MM.1S (cell line): ENCODE measurements around the gene CLRN2.
A peak's percentile ranks its signal among the peaks of the same experiment; 100 is the strongest.

ENCODE experiments used
- DNase-seq: peaks from one replicate; pipeline ENCODE4 v3.0.0-alpha.2; 2015
- H2AFZ ChIP-seq: fragments of 300-600 bp; sonication (generic); 2 replicates; pipeline ENCODE4 v1.6.0; 2016; ENCODE audit warnings: antibody characterized with exemption, low read length
- H3F3A ChIP-seq: fragments of 300-600 bp; sonication (generic); 2 replicates; pipeline ENCODE4 v1.6.1; 2016; ENCODE audit warnings: mild to moderate bottlenecking, antibody characterized with exemption, low read length, moderate library complexity, mixed read lengths; ENCODE audit not compliant: insufficient read depth
- H3K27ac ChIP-seq: fragments of 300-600 bp; sonication (generic); 2 replicates; pipeline ENCODE4 v1.5.1; 2016; ENCODE audit warnings: mild to moderate bottlenecking, low read length
- H3K27me3 ChIP-seq: fragments of 300-600 bp; sonication (generic); replicated peaks from 2 replicates; pipeline ENCODE4 v1.6.0; 2016; ENCODE audit warnings: low read length; ENCODE audit not compliant: insufficient read depth
- H3K36me3 ChIP-seq: fragments of 300-600 bp; sonication (generic); replicated peaks from 2 replicates; pipeline ENCODE4 v1.6.1; 2016; ENCODE audit warnings: mild to moderate bottlenecking, low read length, mixed read lengths; ENCODE audit not compliant: insufficient read depth
- H3K4me1 ChIP-seq: fragments of 300-600 bp; sonication (generic); 2 replicates; pipeline ENCODE4 v1.6.1; 2016; ENCODE audit warnings: low read length, mixed read lengths
- H3K4me2 ChIP-seq: fragments of 300-600 bp; sonication (generic); 2 replicates; pipeline ENCODE4 v1.6.0; 2016; ENCODE audit warnings: low read depth, low read length
- H3K4me3 ChIP-seq: fragments of 300-600 bp; sonication (generic); 2 replicates; pipeline ENCODE4 v1.5.1; 2016; ENCODE audit warnings: low read length, mixed read lengths
- H3K79me2 ChIP-seq: fragments of 300-600 bp; sonication (generic); 2 replicates; pipeline ENCODE4 v1.6.1; 2016; ENCODE audit warnings: mixed run types, low read length, mixed read lengths
- H3K9ac ChIP-seq: fragments of 300-600 bp; sonication (generic); 2 replicates; pipeline ENCODE4 v1.6.1; 2016; ENCODE audit warnings: low read length, mixed read lengths
- H3K9me2 ChIP-seq: fragments of 300-600 bp; sonication (generic); replicated peaks from 2 replicates; pipeline ENCODE4 v1.6.1; 2016; ENCODE audit warnings: mild to moderate bottlenecking, low read length, mixed read lengths; ENCODE audit not compliant: insufficient read depth
- H3K9me3 ChIP-seq: fragments of 300-600 bp; sonication (generic); replicated peaks from 2 replicates; pipeline ENCODE4 v1.6.1; 2016; ENCODE audit warnings: mild to moderate bottlenecking, low read length, mixed read lengths; ENCODE audit not compliant: insufficient read depth
- H4K20me1 ChIP-seq: fragments of 300-600 bp; sonication (generic); 2 replicates; pipeline ENCODE4 v1.6.1; 2016; ENCODE audit warnings: mild to moderate bottlenecking, low read length, moderate library complexity, mixed read lengths; ENCODE audit not compliant: insufficient read depth
- EZH2 ChIP-seq: fragments of 300-600 bp; sonication (generic); optimal IDR thresholded peaks from 2 replicates; pipeline ENCODE3; 2017; ENCODE audit warnings: low read depth, mild to moderate bottlenecking, antibody characterized with exemption, low read length, mixed read lengths
- EZH2phosphoT487 ChIP-seq: fragments of 300-600 bp; sonication (generic); IDR thresholded peaks from 2 replicates; pipeline ENCODE4 v1.6.1; 2018; ENCODE audit warnings: antibody characterized with exemption, low read length
- TF ChIP-seq, protein P1 (sequence below): fragments of 300-600 bp; sonication (generic); IDR thresholded peaks from 2 replicates; pipeline ENCODE4 v1.5.1; 2016; ENCODE audit warnings: antibody characterized with exemption, low read length, mixed read lengths

Gene CLRN2

DNA sequence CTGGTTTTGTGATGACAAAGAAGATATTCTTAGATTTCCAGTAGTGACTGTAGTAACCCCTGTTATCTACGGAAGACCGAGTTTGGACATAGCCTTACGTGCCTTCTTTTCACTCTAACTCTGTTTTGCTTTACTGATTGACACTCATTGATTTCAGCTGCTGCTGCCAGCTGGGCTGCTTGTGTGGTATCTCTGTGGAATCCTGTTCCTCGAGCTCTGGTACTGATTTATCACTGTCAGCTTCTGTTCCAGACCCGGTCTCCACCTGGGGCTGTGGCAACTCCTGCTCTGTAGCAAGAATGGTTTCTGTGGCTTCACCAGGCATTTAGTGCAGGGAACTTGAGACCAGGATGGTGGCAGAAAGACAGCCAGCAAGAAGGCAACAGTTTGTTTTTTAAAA lies 37.5 kb downstream of the CLRN2 start:
- TF ChIP-seq, protein P1, sequence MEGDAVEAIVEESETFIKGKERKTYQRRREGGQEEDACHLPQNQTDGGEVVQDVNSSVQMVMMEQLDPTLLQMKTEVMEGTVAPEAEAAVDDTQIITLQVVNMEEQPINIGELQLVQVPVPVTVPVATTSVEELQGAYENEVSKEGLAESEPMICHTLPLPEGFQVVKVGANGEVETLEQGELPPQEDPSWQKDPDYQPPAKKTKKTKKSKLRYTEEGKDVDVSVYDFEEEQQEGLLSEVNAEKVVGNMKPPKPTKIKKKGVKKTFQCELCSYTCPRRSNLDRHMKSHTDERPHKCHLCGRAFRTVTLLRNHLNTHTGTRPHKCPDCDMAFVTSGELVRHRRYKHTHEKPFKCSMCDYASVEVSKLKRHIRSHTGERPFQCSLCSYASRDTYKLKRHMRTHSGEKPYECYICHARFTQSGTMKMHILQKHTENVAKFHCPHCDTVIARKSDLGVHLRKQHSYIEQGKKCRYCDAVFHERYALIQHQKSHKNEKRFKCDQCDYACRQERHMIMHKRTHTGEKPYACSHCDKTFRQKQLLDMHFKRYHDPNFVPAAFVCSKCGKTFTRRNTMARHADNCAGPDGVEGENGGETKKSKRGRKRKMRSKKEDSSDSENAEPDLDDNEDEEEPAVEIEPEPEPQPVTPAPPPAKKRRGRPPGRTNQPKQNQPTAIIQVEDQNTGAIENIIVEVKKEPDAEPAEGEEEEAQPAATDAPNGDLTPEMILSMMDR: no peak
- TF ChIP-seq EZH2phosphoT487 (no peak), EZH2 (no peak)
- H4K20me1 ChIP-seq: no peaks in the 10 kb centered on the region
- H2AFZ ChIP-seq: no peak overlapping the region
- H3K9ac ChIP-seq: no peak overlapping the region
- no peaks in the 10 kb centered on the region for H3K9me2 ChIP-seq
- H3K36me3 ChIP-seq: no peaks in the 10 kb centered on the region
- H3K9me3 ChIP-seq: no peaks in the 10 kb centered on the region
- peaks cover 4% of the 10 kb centered on the region; the same call in 1 of the 2 replicates for H3K4me1 ChIP-seq
- no peak overlapping the region for H3K4me3 ChIP-seq
- H3K27ac ChIP-seq: peak overlapping the region; percentile 2; the same call in 1 of the 2 replicates
- H3K79me2 ChIP-seq: no peaks in the 10 kb centered on the region
- peak; percentile 56 for DNase-seq
- H3F3A ChIP-seq: peaks cover 8% of the 10 kb centered on the region
- H3K27me3 ChIP-seq: no peaks in the 10 kb centered on the region
- H3K4me2 ChIP-seq: 0 out of 2 replicates have a peak overlapping the region, but pooled peaks have one; percentile 3

DNA sequence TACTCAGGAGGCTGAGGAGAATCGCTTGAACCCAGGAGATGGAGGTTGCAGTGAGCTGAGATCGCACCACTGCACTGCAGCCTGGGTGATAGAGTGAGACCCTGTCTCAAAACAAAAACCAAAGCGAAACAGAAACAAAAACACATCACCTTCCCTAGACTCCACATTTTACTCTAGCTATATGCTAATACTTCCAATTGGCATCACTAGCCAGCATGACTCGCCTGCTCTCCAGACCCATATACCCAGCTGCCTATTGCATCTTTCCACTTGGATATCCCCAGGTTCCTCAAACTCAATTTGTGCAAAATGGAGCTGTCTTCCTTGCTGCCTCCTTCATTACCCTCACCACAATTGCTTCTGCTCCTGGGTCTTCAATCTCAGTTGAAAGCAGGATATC lies 39.6 kb downstream of the CLRN2 start:
- Histone ChIP-seq H3K9ac (no peak overlapping the region), H3F3A (peaks cover 8% of the 10 kb centered on the region), H4K20me1 (no peaks in the 10 kb centered on the region), H3K4me3 (no peak overlapping the region), H3K27me3 (no peaks in the 10 kb centered on the region), H2AFZ (peak overlapping the region; percentile 52; the same call in 1 of the 2 replicates), H3K79me2 (no peaks in the 10 kb centered on the region), H3K9me3 (no peaks in the 10 kb centered on the region), H3K27ac (no peak overlapping the region), H3K9me2 (no peaks in the 10 kb centered on the region), H3K4me1 (peaks cover 4% of the 10 kb centered on the region; the same call in 1 of the 2 replicates), H3K4me2 (peak overlapping the region; percentile 13; the same call in 1 of the 2 replicates), H3K36me3 (no peaks in the 10 kb centered on the region)
- no peak for DNase-seq
- no peak for TF ChIP-seq EZH2phosphoT487
- TF ChIP-seq, protein P1: no peak
- TF ChIP-seq EZH2: no peak

DNA sequence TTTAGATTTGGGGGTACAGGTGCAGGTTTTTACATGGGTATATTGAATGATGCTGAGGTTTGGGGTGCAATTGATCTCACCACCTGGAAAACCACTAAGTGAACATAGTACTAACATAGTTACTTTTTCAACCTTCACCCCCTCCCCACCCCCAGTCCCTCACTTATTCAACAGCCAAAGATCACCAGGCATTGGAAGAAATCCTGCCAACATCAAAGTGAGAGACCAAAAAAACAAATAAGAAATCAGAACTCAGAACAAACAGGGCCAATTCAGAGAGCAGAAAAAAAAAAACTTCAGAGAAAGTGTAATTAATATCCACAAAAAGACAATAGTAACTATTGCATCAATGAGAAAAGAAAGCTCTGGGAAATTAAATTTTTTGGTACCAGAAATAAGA lies 41.5 kb downstream of the CLRN2 start:
- no peak overlapping the region for H2AFZ ChIP-seq
- no peak for DNase-seq
- no peak for TF ChIP-seq EZH2
- TF ChIP-seq, protein P1: no peak
- no peak for TF ChIP-seq EZH2phosphoT487

More for the DNA sequence above, 41.5 kb downstream of the CLRN2 start:
- Histone ChIP-seq H3K36me3 (no peaks in the 10 kb centered on the region), H3K79me2 (no peaks in the 10 kb centered on the region), H3K9me3 (no peaks in the 10 kb centered on the region), H3K27ac (no peak overlapping the region), H3K4me1 (no peaks in the 10 kb centered on the region), H3K27me3 (no peaks in the 10 kb centered on the region), H3K9ac (no peak overlapping the region), H3F3A (peaks cover 8% of the 10 kb centered on the region; the same call in 1 of the 2 replicates), H4K20me1 (no peaks in the 10 kb centered on the region), H3K9me2 (no peaks in the 10 kb centered on the region), H3K4me3 (no peak overlapping the region), H3K4me2 (no peak overlapping the region)
